Measurements from ENCODE around the gene GALR1. TPM values are rescaled to one million over a fixed set of nuclear protein-coding genes. Genes with fewer than 3 reads are reported as not detected.

Gene GALR1
- total and polyA plus RNA-seq, 2 experiments from 2014 or later, result 0.32 to 1.1 TPM

- TF ChIP-seq ZNF462 (CRISPR knock-in tag; IDR thresholded peaks at IDR 0.05) (no peak), NANOG (IDR thresholded peaks at IDR 0.05; ENCODE audit: borderline replicate concordance) (no peak), JUNB (IDR thresholded peaks at IDR 0.05; ENCODE audit: unreplicated experiment) (no peak), ZNF114 (CRISPR knock-in tag; IDR thresholded peaks at IDR 0.05) (no peak), CREB1 (CRISPR knock-in tag; IDR thresholded peaks at IDR 0.05; ENCODE audit: low read depth) (no peak), POLR2AphosphoS5 (IDR thresholded peaks at IDR 0.05; ENCODE audit: low read depth) (no peak), EZH2 (IDR thresholded peaks at IDR 0.05; ENCODE audit: low read depth, unreplicated experiment) (no peak), STAT1 (IDR thresholded peaks at IDR 0.05; ENCODE audit: unreplicated experiment) (no peak), EZH2phosphoT487 (IDR thresholded peaks at IDR 0.05; ENCODE audit: unreplicated experiment) (no peak)
Observed at GRCh38 chr18:77203851-77204250, 45.8 kb upstream of the GALR1 start (continued).

DNA sequence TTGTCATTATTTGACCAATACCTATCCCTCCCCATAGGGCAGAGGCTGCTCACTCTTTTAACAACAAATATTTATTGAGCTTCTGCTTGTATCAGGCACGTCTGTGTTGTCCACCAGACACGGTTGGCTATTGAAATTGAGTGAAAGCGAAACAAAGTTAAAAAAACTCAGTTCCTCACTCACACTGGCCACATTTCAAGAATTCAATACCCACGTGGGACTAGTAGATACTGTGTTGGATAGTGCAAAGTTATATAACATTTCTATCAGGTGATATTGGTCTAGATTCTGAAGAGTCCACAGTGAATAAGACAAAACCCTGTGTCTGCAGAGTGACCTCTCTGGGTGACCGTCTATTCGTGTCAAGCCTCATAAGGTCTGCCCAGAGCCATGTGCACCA is 43.9 kb upstream of the GALR1 start:
- Histone ChIP-seq H4K20me1 (replicated peaks; ENCODE audit: insufficient read depth) (no peaks in the 10 kb centered on the region), H3K4me3 (no peak overlapping the region)
- TF ChIP-seq, protein P1, sequence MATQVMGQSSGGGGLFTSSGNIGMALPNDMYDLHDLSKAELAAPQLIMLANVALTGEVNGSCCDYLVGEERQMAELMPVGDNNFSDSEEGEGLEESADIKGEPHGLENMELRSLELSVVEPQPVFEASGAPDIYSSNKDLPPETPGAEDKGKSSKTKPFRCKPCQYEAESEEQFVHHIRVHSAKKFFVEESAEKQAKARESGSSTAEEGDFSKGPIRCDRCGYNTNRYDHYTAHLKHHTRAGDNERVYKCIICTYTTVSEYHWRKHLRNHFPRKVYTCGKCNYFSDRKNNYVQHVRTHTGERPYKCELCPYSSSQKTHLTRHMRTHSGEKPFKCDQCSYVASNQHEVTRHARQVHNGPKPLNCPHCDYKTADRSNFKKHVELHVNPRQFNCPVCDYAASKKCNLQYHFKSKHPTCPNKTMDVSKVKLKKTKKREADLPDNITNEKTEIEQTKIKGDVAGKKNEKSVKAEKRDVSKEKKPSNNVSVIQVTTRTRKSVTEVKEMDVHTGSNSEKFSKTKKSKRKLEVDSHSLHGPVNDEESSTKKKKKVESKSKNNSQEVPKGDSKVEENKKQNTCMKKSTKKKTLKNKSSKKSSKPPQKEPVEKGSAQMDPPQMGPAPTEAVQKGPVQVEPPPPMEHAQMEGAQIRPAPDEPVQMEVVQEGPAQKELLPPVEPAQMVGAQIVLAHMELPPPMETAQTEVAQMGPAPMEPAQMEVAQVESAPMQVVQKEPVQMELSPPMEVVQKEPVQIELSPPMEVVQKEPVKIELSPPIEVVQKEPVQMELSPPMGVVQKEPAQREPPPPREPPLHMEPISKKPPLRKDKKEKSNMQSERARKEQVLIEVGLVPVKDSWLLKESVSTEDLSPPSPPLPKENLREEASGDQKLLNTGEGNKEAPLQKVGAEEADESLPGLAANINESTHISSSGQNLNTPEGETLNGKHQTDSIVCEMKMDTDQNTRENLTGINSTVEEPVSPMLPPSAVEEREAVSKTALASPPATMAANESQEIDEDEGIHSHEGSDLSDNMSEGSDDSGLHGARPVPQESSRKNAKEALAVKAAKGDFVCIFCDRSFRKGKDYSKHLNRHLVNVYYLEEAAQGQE (IDR thresholded peaks at IDR 0.05; ENCODE audit: unreplicated experiment), result no peak
- no peak for TF ChIP-seq STAT1 (IDR thresholded peaks at IDR 0.05; ENCODE audit: unreplicated experiment)
- no peak for TF ChIP-seq CTCF (conservative IDR thresholded peaks at IDR 0.05; ENCODE audit: low read depth in 2 of 2)
- no peak for TF ChIP-seq JUNB (IDR thresholded peaks at IDR 0.05; ENCODE audit: unreplicated experiment)

More for the DNA sequence above, 43.9 kb upstream of the GALR1 start:
- H3K27me3 ChIP-seq (ENCODE audit: insufficient read depth), result no peaks in the 10 kb centered on the region
- H3K36me3 ChIP-seq (ENCODE audit: insufficient read depth), result no peaks in the 10 kb centered on the region
- H3F3A ChIP-seq (replicated peaks; ENCODE audit: low read depth), result no peaks in the 10 kb centered on the region
- H3K27ac Mint-ChIP-seq, result no peak overlapping the region
- H3K9me2 ChIP-seq (ENCODE audit: insufficient read depth), result no peaks in the 10 kb centered on the region
- H3K27me3 Mint-ChIP-seq (ENCODE audit: insufficient read depth, low read depth, poor library complexity), result peaks cover 5% of the 10 kb centered on the region
- H3K36me3 Mint-ChIP-seq (ENCODE audit: low read depth), result no peaks in the 10 kb centered on the region; the same call in 2 of the 3 replicates
- H3K4me3 Mint-ChIP-seq, result no peak overlapping the region
- no peak overlapping the region for H2AFZ ChIP-seq
- ATAC-seq (no peak), DNase-seq (ENCODE audit: low spot score) (no peak)
- H3K27ac ChIP-seq (ENCODE audit: low read depth), result no peak overlapping the region
- no peaks in the 10 kb centered on the region; the same call in 2 of the 3 replicates for H3K9me3 Mint-ChIP-seq
- H3K4me2 ChIP-seq, result no peak overlapping the region
- H3K4me1 ChIP-seq (ENCODE audit: insufficient read depth), result no peaks in the 10 kb centered on the region
- H3K4me1 Mint-ChIP-seq, result peaks cover 6% of the 10 kb centered on the region; the same call in 1 of the 3 replicates
- H3K79me2 ChIP-seq (replicated peaks; ENCODE audit: insufficient read depth), result no peaks in the 10 kb centered on the region

Data from GM23338 (cell line).